Loucy (cell line): Measurements from ENCODE around the gene HEXB.

Experiments used
- H2AFZ ChIP-seq: fragments of 200-600 bp; sonication (generic); 2 replicates; pipeline ENCODE4 v1.6.0; 2016; ENCODE audit warnings: antibody characterized with exemption, mild to moderate bottlenecking, low read length, moderate library complexity
- H3F3A ChIP-seq: fragments of 200-600 bp; 2 replicates; pipeline ENCODE4 v1.6.0; 2016; ENCODE audit warnings: antibody characterized with exemption, low read depth, mild to moderate bottlenecking
- H3K27me3 ChIP-seq: fragments of 200-600 bp; sonication (generic); 2 replicates; pipeline ENCODE4 v1.6.1; 2014; ENCODE audit warnings: low read length, mild to moderate bottlenecking; ENCODE audit not compliant: insufficient read depth, poor library complexity, severe bottlenecking
- H3K36me3 ChIP-seq: fragments of 200-600 bp; sonication (generic); 2 replicates; pipeline ENCODE4 v1.6.1; 2016; ENCODE audit warnings: low read length; ENCODE audit not compliant: insufficient read depth
- H3K4me1 ChIP-seq: fragments of 200-600 bp; sonication (generic); 2 replicates; pipeline ENCODE4 v1.5.1; 2014; ENCODE audit warnings: low read length, mild to moderate bottlenecking; ENCODE audit not compliant: insufficient read depth, poor library complexity, severe bottlenecking
- H3K4me2 ChIP-seq: fragments of 200-600 bp; sonication (generic); 2 replicates; pipeline ENCODE4 v1.6.0; 2014; ENCODE audit warnings: antibody characterized with exemption, low read length, low read depth, mild to moderate bottlenecking; ENCODE audit not compliant: poor library complexity, severe bottlenecking
- H3K4me3 ChIP-seq: fragments of 200-600 bp; sonication (generic); 2 replicates; pipeline ENCODE4 v1.5.1; 2014; ENCODE audit warnings: low read length, mild to moderate bottlenecking, mixed read lengths; ENCODE audit not compliant: poor library complexity, severe bottlenecking
- H3K79me2 ChIP-seq: fragments of 200-600 bp; sonication (generic); 2 replicates; pipeline ENCODE4 v1.6.1; 2014; ENCODE audit warnings: low read length; ENCODE audit not compliant: insufficient read depth
- H3K9ac ChIP-seq: fragments of 200-600 bp; sonication (generic); 2 replicates; pipeline ENCODE4 v1.6.0; 2014; ENCODE audit warnings: mild to moderate bottlenecking, low read depth, low read length, moderate library complexity; ENCODE audit not compliant: poor library complexity, severe bottlenecking
- H3K9me2 ChIP-seq: fragments of 200-600 bp; sonication (generic); replicated peaks from 2 replicates; pipeline ENCODE4 v1.6.1; 2016; ENCODE audit warnings: low read depth, low read length, mixed read lengths
- H3K9me3 ChIP-seq: fragments of 200-600 bp; sonication (generic); 2 replicates; pipeline ENCODE4 v1.6.1; 2014; ENCODE audit warnings: mild to moderate bottlenecking, antibody characterized with exemption, low read length, low read depth; ENCODE audit not compliant: insufficient read depth
- H4K20me1 ChIP-seq: fragments of 200-600 bp; sonication (generic); 2 replicates; pipeline ENCODE4 v1.6.0; 2014; ENCODE audit warnings: antibody characterized with exemption, low read length, mild to moderate bottlenecking; ENCODE audit not compliant: insufficient read depth, poor library complexity, severe bottlenecking
- EZH2phosphoT487 ChIP-seq: fragments of 200-600 bp; IDR thresholded peaks from 2 replicates; pipeline ENCODE4 v1.6.1; 2018; ENCODE audit warnings: antibody characterized with exemption, mild to moderate bottlenecking, moderate library complexity, borderline replicate concordance
- TF ChIP-seq, protein P1 (sequence below): fragments of 200-600 bp; sonication (generic); conservative IDR thresholded peaks from 2 replicates; pipeline ENCODE4 v1.5.1; 2014; ENCODE audit warnings: mild to moderate bottlenecking, antibody characterized with exemption, low read length

Gene HEXB

DNA sequence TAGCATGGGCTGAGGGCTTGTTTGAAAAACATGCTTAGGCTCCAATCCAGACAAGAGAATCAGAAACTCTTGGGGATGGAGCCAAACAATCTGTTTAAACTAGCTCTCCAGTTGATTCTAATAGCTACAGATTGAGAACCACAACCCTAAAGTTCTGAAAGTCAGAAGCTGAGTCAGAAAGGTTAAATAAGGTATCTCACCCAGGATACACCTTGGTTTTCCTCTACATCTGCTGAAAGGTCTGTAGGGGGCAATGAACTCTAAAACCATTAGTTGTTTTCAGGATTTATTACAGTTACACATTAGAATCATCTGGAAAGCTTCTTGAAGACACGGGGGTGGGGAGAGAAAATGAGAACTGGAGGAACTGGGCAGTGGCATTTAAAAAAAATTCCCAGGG lies 76.2 kb downstream of the HEXB start:
- Histone ChIP-seq H3F3A (no peaks in the 10 kb centered on the region), H3K9me2 (no peaks in the 10 kb centered on the region), H4K20me1 (peaks cover 16% of the 10 kb centered on the region), H3K9ac (no peak overlapping the region), H3K27me3 (no peaks in the 10 kb centered on the region), H3K4me1 (peaks cover 55% of the 10 kb centered on the region), H3K36me3 (peaks cover 29% of the 10 kb centered on the region), H3K9me3 (peaks cover 3% of the 10 kb centered on the region), H3K79me2 (peaks cover 47% of the 10 kb centered on the region), H2AFZ (no peak overlapping the region), H3K4me2 (peak overlapping the region; percentile 81), H3K4me3 (no peak overlapping the region)
- TF ChIP-seq, protein P1, sequence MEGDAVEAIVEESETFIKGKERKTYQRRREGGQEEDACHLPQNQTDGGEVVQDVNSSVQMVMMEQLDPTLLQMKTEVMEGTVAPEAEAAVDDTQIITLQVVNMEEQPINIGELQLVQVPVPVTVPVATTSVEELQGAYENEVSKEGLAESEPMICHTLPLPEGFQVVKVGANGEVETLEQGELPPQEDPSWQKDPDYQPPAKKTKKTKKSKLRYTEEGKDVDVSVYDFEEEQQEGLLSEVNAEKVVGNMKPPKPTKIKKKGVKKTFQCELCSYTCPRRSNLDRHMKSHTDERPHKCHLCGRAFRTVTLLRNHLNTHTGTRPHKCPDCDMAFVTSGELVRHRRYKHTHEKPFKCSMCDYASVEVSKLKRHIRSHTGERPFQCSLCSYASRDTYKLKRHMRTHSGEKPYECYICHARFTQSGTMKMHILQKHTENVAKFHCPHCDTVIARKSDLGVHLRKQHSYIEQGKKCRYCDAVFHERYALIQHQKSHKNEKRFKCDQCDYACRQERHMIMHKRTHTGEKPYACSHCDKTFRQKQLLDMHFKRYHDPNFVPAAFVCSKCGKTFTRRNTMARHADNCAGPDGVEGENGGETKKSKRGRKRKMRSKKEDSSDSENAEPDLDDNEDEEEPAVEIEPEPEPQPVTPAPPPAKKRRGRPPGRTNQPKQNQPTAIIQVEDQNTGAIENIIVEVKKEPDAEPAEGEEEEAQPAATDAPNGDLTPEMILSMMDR = peak; percentile 28; the same call in 1 of the 2 replicates
- TF ChIP-seq EZH2phosphoT487 = no peak

DNA sequence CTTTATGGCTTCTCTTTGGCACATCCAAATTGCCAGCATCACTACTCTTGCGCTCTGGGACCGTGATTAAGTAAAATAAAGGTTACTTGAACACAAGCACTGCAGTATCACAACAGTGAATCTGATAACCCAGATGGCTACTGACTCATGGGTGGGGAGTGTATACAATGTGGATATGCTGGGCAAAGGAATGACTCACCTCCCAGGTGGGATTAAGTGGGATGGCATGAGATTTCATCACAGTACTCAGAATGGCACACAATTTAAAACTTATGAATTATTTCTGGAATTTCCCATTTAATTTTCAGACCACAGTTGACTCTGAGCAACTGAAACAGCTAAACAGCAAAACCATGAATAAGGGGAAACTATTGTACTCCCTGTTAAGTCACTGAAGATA lies 77.6 kb downstream of the HEXB start:
- Histone ChIP-seq H3K79me2 (peaks cover 59% of the 10 kb centered on the region), H2AFZ (no peak overlapping the region), H3K4me3 (no peak overlapping the region), H3K9me3 (no peaks in the 10 kb centered on the region), H3F3A (no peaks in the 10 kb centered on the region), H3K4me2 (peak overlapping the region; percentile 81), H3K9ac (no peak overlapping the region), H3K27me3 (no peaks in the 10 kb centered on the region), H3K36me3 (peaks cover 19% of the 10 kb centered on the region), H4K20me1 (peaks cover 26% of the 10 kb centered on the region), H3K4me1 (peaks cover 55% of the 10 kb centered on the region), H3K9me2 (no peaks in the 10 kb centered on the region)
- TF ChIP-seq, protein P1 = no peak
- TF ChIP-seq EZH2phosphoT487 = no peak

GRCh38 chr5:74763504-74763903 lies 78.5 kb downstream of the HEXB start:
- H4K20me1 ChIP-seq = peaks cover 35% of the 10 kb centered on the region
- peaks cover 10% of the 10 kb centered on the region for H3K36me3 ChIP-seq
- H3K4me3 ChIP-seq = peak overlapping the region; percentile 11
- no peaks in the 10 kb centered on the region for H3F3A ChIP-seq
- peaks cover 63% of the 10 kb centered on the region for H3K4me1 ChIP-seq
- no peaks in the 10 kb centered on the region for H3K9me3 ChIP-seq
- H3K27me3 ChIP-seq = no peaks in the 10 kb centered on the region
- peaks cover 68% of the 10 kb centered on the region for H3K79me2 ChIP-seq
- H3K4me2 ChIP-seq = peak overlapping the region; percentile 81
- no peak overlapping the region for H3K9ac ChIP-seq
- H3K9me2 ChIP-seq = no peaks in the 10 kb centered on the region
- no peak overlapping the region for H2AFZ ChIP-seq
- TF ChIP-seq, protein P1 = no peak
- no peak for TF ChIP-seq EZH2phosphoT487
